Neural crest cell (in vitro differentiated cells): ENCODE data around the gene ZDHHC19. TPM values are rescaled to one million over a fixed set of nuclear protein-coding genes. Genes with fewer than 3 reads are reported as not detected.
"Not testable (repeated sequence)": the region's sequence is repeated elsewhere in the genome, so short reads cannot be mapped to it uniquely, and the experiment has no call there.

Experiments used
- DNase-seq: peaks from one replicate; pipeline ENCODE4 v3.0.0; 2021; ENCODE audit warnings: low read depth, mixed read lengths, low spot score
- H3K27ac Mint-ChIP-seq: one replicate; pipeline ENCODE4 v1.8.0; 2021; ENCODE audit warnings: mild to moderate bottlenecking, mixed read lengths; ENCODE audit not compliant: unreplicated experiment
- H3K27me3 Mint-ChIP-seq: 2 replicates; pipeline ENCODE4 v1.8.0; 2021; ENCODE audit warnings: low read depth, mild to moderate bottlenecking, mixed read lengths
- H3K36me3 Mint-ChIP-seq: 2 replicates; pipeline ENCODE4 v1.8.0; 2021; ENCODE audit warnings: low read depth, mild to moderate bottlenecking, mixed read lengths
- H3K4me1 Mint-ChIP-seq: 2 replicates; pipeline ENCODE4 v1.8.0; 2021; ENCODE audit warnings: mixed read lengths
- H3K4me3 Mint-ChIP-seq: one replicate; pipeline ENCODE4 v1.8.0; 2021; ENCODE audit warnings: mild to moderate bottlenecking, mixed read lengths
- H3K9me3 Mint-ChIP-seq: 2 replicates; pipeline ENCODE4 v1.8.0; 2021; ENCODE audit warnings: mixed read lengths
- CTCF ChIP-seq: fragments of 200-600 bp; sonication (generic); conservative IDR thresholded peaks from 2 replicates; pipeline ENCODE4 v1.5.0; 2021; ENCODE audit warnings: antibody characterized with exemption, mild to moderate bottlenecking
- total RNA-seq: library from RNA; stranded (reverse); gene quantifications from 2 replicates; pipeline ENCODE4 v1.2.1, GENCODE V29; 2021

The ZDHHC19 gene
- total RNA-seq, 1 donor from 2014 or later: not detected

GRCh38 chr3:196175116-196175625 is 36.0 kb downstream of the ZDHHC19 start:
- Mint-ChIP-seq H3K27ac (no peak overlapping the region), H3K27me3 (no peaks in the 10 kb centered on the region), H3K9me3 (no peaks in the 10 kb centered on the region), H3K36me3 (no peaks in the 10 kb centered on the region), H3K4me1 (peaks cover 27% of the 10 kb centered on the region), H3K4me3 (no peak overlapping the region)
- DNase-seq: no peak
- no peak for TF ChIP-seq CTCF

- Mint-ChIP-seq H3K4me1 (peaks cover 22% of the 10 kb centered on the region), H3K27ac (no peak overlapping the region), H3K9me3 (no peaks in the 10 kb centered on the region), H3K27me3 (no peaks in the 10 kb centered on the region), H3K4me3 (no peak overlapping the region), H3K36me3 (no peaks in the 10 kb centered on the region)
- no peak for DNase-seq
- TF ChIP-seq CTCF: no peak
These were observed 36.5 kb downstream of the ZDHHC19 start for GRCh38 chr3:196174652-196175051.

- H3K27me3 Mint-ChIP-seq, H3K27ac Mint-ChIP-seq, H3K4me1 Mint-ChIP-seq, H3K4me3 Mint-ChIP-seq, H3K9me3 Mint-ChIP-seq, H3K36me3 Mint-ChIP-seq, DNase-seq: not testable (repeated sequence)
These were observed 40.9 kb downstream of the ZDHHC19 start for GRCh38 chr3:196170296-196170695.

- TF ChIP-seq CTCF: no peak
- no peaks in the 10 kb centered on the region for H3K36me3 Mint-ChIP-seq
- H3K4me1 Mint-ChIP-seq: peaks cover 6% of the 10 kb centered on the region
- H3K27me3 Mint-ChIP-seq: no peaks in the 10 kb centered on the region
- no peak overlapping the region for H3K27ac Mint-ChIP-seq
- no peaks in the 10 kb centered on the region for H3K9me3 Mint-ChIP-seq
- no peak for DNase-seq
- H3K4me3 Mint-ChIP-seq: no peak overlapping the region
These were observed 41.4 kb downstream of the ZDHHC19 start for GRCh38 chr3:196169836-196170240.

- H3K9me3 Mint-ChIP-seq: no peaks in the 10 kb centered on the region
- no peak overlapping the region for H3K27ac Mint-ChIP-seq
- no peaks in the 10 kb centered on the region for H3K27me3 Mint-ChIP-seq
- no peak for TF ChIP-seq CTCF
- DNase-seq: no peak
- H3K36me3 Mint-ChIP-seq: no peaks in the 10 kb centered on the region
- H3K4me1 Mint-ChIP-seq: peaks cover 6% of the 10 kb centered on the region
- no peak overlapping the region for H3K4me3 Mint-ChIP-seq
These were observed 42.3 kb downstream of the ZDHHC19 start for GRCh38 chr3:196168808-196169391.

- Mint-ChIP-seq H3K36me3 (no peaks in the 10 kb centered on the region), H3K4me3 (no peak overlapping the region), H3K9me3 (no peaks in the 10 kb centered on the region), H3K27ac (no peak overlapping the region), H3K27me3 (no peaks in the 10 kb centered on the region), H3K4me1 (peaks cover 6% of the 10 kb centered on the region)
- TF ChIP-seq CTCF: no peak
- no peak for DNase-seq
These were observed 44.5 kb downstream of the ZDHHC19 start for GRCh38 chr3:196166741-196167140.
